ENCODE data around the gene SNED1.

SNED1 gene

GRCh38 chr2:240991378-240992263 lies 6.8 kb upstream of the SNED1 start:
- Histone ChIP-seq H3K4me3 (ENCODE audit: low read depth, low read length) (peak overlapping the region; percentile 31), H3K27me3 (no peaks in the 10 kb centered on the region), H3K9me3 (peaks cover 7% of the 10 kb centered on the region), H3K36me3 (no peaks in the 10 kb centered on the region), H3K4me1 (peaks cover 7% of the 10 kb centered on the region)
- TF ChIP-seq CTCF (IDR thresholded peaks at IDR 0.05; ENCODE audit: low read depth, low read length), result no peak
- DNase-seq, result peak; percentile 81

GRCh38 chr2:240992572-240993291 lies 5.7 kb upstream of the SNED1 start:
- H3K9me3 ChIP-seq, result peaks cover 7% of the 10 kb centered on the region
- H3K27me3 ChIP-seq, result no peaks in the 10 kb centered on the region
- peaks cover 7% of the 10 kb centered on the region for H3K4me1 ChIP-seq
- H3K4me3 ChIP-seq (ENCODE audit: low read depth, low read length), result no peak overlapping the region
- no peak for TF ChIP-seq CTCF (IDR thresholded peaks at IDR 0.05; ENCODE audit: low read depth, low read length)
- DNase-seq, result no peak
- H3K36me3 ChIP-seq, result no peaks in the 10 kb centered on the region

GRCh38 chr2:240993446-240994170 lies 4.8 kb upstream of the SNED1 start:
- H3K36me3 ChIP-seq, result no peaks in the 10 kb centered on the region
- H3K4me1 ChIP-seq, result peaks cover 7% of the 10 kb centered on the region
- H3K4me3 ChIP-seq (ENCODE audit: low read depth, low read length), result no peak overlapping the region
- no peaks in the 10 kb centered on the region; the same call in 1 of the 2 replicates for H3K9me3 ChIP-seq
- DNase-seq, result peak; percentile 6
- H3K27me3 ChIP-seq, result peaks cover under 1% of the 10 kb centered on the region
- no peak for TF ChIP-seq CTCF (IDR thresholded peaks at IDR 0.05; ENCODE audit: low read depth, low read length)

- H3K36me3 ChIP-seq, result no peaks in the 10 kb centered on the region
- peaks cover 8% of the 10 kb centered on the region for H3K27me3 ChIP-seq
- TF ChIP-seq CTCF (IDR thresholded peaks at IDR 0.05; ENCODE audit: low read depth, low read length), result no peak
- H3K4me3 ChIP-seq (ENCODE audit: low read depth, low read length), result no peak overlapping the region
- H3K4me1 ChIP-seq, result peaks cover 7% of the 10 kb centered on the region
- H3K9me3 ChIP-seq, result no peaks in the 10 kb centered on the region
- no peak for DNase-seq
These were observed 4.1 kb upstream of the SNED1 start for GRCh38 chr2:240994171-240994896.

- Histone ChIP-seq H3K36me3 (no peaks in the 10 kb centered on the region), H3K4me3 (ENCODE audit: low read depth, low read length) (no peak overlapping the region), H3K4me1 (peaks cover 7% of the 10 kb centered on the region), H3K9me3 (no peaks in the 10 kb centered on the region), H3K27me3 (peaks cover 9% of the 10 kb centered on the region)
- no peak for DNase-seq
- no peak for TF ChIP-seq CTCF (IDR thresholded peaks at IDR 0.05; ENCODE audit: low read depth, low read length)
These were observed 3.1 kb upstream of the SNED1 start for GRCh38 chr2:240995041-240996021.
